HL-60 (cell line): ENCODE data around the gene RGS6.

Experiments
- CTCF ChIP-seq: IDR thresholded peaks from one replicate; pipeline ENCODE4 v1.5.1; 2011; ENCODE audit warnings: low read length, control low read depth, inconsistent platforms; ENCODE audit not compliant: insufficient read depth
- POLR2AphosphoS5 ChIP-seq: IDR thresholded peaks from 2 replicates; pipeline ENCODE4 v1.6.1; 2012; ENCODE audit warnings: low read depth

DNA sequence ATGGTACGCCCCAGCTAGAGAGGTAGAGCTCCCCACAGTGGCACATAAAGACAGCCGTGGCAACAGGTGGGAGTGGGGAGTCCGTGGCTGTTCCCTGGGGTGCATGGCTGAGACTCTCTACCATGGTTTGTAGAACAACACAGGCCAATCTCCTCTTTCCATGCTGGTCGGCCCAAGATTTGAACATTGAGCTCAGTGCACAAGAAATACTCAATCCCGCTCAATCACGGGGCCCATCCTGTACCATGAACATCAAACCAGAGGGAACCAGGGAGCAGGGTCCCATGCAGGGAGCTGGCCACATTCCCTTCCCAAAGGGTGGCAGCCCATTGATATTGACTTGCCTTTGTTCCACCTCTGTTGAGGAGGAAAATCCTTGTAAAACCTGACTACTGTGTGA, 608.6 kb downstream of the RGS6 start:
- TF ChIP-seq CTCF (no peak), POLR2AphosphoS5 (no peak)
